Adrenal gland (tissue), 5 donors: ENCODE results near the gene MTUS2.

Source experiments
- CTCF ChIP-seq, 6 experiments: fragments of 450-650 bp in 4 of 6; fragments of 200-600 bp in 2 of 6; sonication (generic) in 1 of 6; IDR thresholded peaks; 1 replicate in 5 of 6; 2 replicates in 1 of 6; pipeline versions ENCODE4 v1.5.1 to v1.8.0; 2016 to 2021; ENCODE audit warnings: antibody characterized with exemption in 6 of 6, mild to moderate bottlenecking in 2 of 6, moderate library complexity in 1 of 6
- POLR2A ChIP-seq, 2 donors: fragments of 450-650 bp; IDR thresholded peaks; one replicate each; pipeline ENCODE4 v1.6.1; 2017; ENCODE audit warnings: antibody characterized with exemption in 2 of 2, mild to moderate bottlenecking in 2 of 2, moderate library complexity in 1 of 2
- donor health status: DM: no; HTN: no; CAD: no.

GRCh38 chr13:28935104-28935503 lies 115.0 kb downstream of the MTUS2 start:
- TF ChIP-seq CTCF (IDR thresholded peaks at IDR 0.05) = no peak
- TF ChIP-seq POLR2A (IDR thresholded peaks at IDR 0.05) = no peak
